H54 (cell line): ENCODE data around the gene NSF.

Source experiments
- DNase-seq: peaks from one replicate; pipeline ENCODE4 v3.0.0; 2011; ENCODE audit warnings: low spot score, mixed read lengths; ENCODE audit not compliant: insufficient read length
- FAIRE-seq: peaks from 3 replicates; lab custom pipeline; 2011; peaks lifted over from hg19 to GRCh38; lab: Jason Lieb, UNC
- POLR2A ChIP-seq: IDR thresholded peaks from 2 replicates; pipeline ENCODE4 v1.6.1; 2011; ENCODE audit warnings: low read depth, mild to moderate bottlenecking, low read length

NSF gene

DNA sequence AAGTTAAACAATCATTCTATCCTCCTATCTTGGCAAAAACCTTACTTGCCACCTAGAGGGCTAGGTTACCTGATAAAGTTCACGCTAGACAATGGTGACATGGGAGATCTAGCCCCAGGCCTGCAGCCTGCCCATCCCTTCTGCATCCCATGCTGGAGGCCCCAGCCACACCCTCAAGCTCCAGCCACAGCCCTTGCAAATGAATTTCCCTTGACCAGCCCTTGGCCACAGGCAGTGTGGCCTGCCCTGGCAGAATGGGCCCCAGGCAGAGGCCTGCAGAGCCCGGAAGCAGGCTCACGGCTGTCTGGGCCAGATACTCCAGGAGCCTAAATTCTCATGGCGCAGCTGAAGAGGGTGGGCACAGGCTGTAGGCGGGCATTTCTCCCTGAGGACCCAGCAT lies 213.1 kb downstream of the NSF start:
- TF ChIP-seq POLR2A: no peak
- FAIRE-seq (no peak), DNase-seq (no peak)

DNA sequence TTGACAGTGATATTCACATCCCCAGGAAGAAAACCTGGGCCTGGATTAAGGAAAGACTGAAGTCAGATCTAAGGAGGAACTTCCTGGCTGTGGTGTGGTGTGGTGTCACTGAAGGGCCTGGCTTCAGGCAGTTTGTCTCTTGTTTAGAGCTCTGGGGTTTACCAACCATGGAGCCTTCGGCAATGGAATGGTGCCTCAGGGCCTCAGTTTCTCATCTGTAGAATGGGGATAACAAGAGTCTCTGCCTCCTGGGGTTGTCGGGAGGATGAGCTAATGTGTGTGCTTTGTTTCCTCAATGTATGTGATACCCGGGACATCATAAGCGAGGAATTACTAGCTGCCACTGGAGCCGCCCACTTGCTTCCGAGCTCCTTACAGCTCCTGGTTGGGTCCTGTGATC lies 215.3 kb downstream of the NSF start:
- FAIRE-seq: no peak
- TF ChIP-seq POLR2A: no peak
- DNase-seq: no peak
